Lower leg skin (tissue), 3 donors: Measurements from ENCODE around the gene EPB41.

Experiments
- POLR2A ChIP-seq, 2 donors: fragments of 450-650 bp; IDR thresholded peaks; one replicate each; pipeline ENCODE4 v1.6.1; 2016 to 2017; ENCODE audit warnings: antibody characterized with exemption in 2 of 2, mild to moderate bottlenecking in 1 of 2, moderate library complexity in 1 of 2
- TF ChIP-seq, protein P1 (sequence below), 3 donors: fragments of 450-650 bp; IDR thresholded peaks; one replicate each; pipeline ENCODE4 v1.5.1; 2016; ENCODE audit warnings: antibody characterized with exemption in 3 of 3, mild to moderate bottlenecking in 3 of 3, moderate library complexity in 2 of 3

DNA sequence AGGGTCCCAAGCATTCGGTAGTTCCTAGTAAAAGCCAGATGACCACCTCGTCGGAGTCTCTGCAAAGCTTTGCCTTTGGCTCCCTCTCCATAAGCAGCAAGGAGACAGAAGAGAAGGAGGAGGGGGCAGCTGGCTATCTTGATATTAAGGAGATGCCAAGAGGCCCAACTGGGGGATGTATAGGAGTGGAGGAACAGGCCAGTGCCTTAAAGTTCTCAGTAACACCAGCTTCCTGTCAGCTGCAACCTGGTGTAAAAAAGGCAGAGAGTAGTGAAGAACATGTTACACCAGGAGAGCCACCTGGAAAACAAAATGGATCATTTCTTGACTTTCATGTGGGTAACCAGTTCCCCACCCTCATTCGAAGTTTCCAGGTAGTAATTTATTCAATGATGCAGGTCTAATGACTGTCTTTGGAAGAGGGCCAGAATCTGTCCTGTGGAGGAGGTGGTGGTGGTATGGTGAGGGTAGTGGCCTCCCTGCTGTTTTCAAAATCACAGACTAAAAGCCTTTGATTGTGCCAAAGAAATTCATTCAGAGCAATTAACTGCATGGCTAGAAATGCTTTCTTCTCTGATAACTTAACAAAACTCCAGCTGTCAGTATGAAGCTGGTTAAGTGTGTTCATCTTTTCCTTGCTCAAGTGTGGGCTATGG is 182.0 kb downstream of the EPB41 start:
- TF ChIP-seq, protein P1, sequence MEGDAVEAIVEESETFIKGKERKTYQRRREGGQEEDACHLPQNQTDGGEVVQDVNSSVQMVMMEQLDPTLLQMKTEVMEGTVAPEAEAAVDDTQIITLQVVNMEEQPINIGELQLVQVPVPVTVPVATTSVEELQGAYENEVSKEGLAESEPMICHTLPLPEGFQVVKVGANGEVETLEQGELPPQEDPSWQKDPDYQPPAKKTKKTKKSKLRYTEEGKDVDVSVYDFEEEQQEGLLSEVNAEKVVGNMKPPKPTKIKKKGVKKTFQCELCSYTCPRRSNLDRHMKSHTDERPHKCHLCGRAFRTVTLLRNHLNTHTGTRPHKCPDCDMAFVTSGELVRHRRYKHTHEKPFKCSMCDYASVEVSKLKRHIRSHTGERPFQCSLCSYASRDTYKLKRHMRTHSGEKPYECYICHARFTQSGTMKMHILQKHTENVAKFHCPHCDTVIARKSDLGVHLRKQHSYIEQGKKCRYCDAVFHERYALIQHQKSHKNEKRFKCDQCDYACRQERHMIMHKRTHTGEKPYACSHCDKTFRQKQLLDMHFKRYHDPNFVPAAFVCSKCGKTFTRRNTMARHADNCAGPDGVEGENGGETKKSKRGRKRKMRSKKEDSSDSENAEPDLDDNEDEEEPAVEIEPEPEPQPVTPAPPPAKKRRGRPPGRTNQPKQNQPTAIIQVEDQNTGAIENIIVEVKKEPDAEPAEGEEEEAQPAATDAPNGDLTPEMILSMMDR (IDR thresholded peaks at IDR 0.05): no peak
- no peak for TF ChIP-seq POLR2A (IDR thresholded peaks at IDR 0.05)
